Progenitor cell of endocrine pancreas (in vitro differentiated cells): Measurements from ENCODE around the gene ALAS1. TPM values are rescaled to one million over a fixed set of nuclear protein-coding genes. Genes with fewer than 3 reads are reported as not detected.
A peak's percentile ranks its signal among the peaks of the same experiment; 100 is the strongest.

Experiments
- DNase-seq: peaks from one replicate; pipeline ENCODE4 v3.0.0; 2021; ENCODE audit warnings: low spot score; ENCODE audit not compliant: unreplicated experiment
- H3K27ac Mint-ChIP-seq: 2 replicates; pipeline ENCODE4 v1.8.0; 2021; ENCODE audit warnings: mild to moderate bottlenecking, moderate library complexity, mixed read lengths
- H3K27me3 Mint-ChIP-seq: 2 replicates; pipeline ENCODE4 v1.8.0; 2021; ENCODE audit warnings: mixed read lengths
- H3K36me3 Mint-ChIP-seq: 2 replicates; pipeline ENCODE4 v1.8.0; 2022; ENCODE audit warnings: mixed read lengths; ENCODE audit not compliant: insufficient read depth
- H3K4me1 Mint-ChIP-seq: 2 replicates; pipeline ENCODE4 v1.8.0; 2021; ENCODE audit warnings: low read depth, mixed read lengths
- H3K4me3 Mint-ChIP-seq: 2 replicates; pipeline ENCODE4 v1.8.0; 2021; ENCODE audit warnings: low read depth, mild to moderate bottlenecking, moderate library complexity, mixed read lengths
- H3K9me3 Mint-ChIP-seq: 2 replicates; pipeline ENCODE4 v1.8.0; 2021; ENCODE audit warnings: low read depth, mixed read lengths
- total RNA-seq: library from RNA; stranded (reverse); gene quantifications from 2 replicates; pipeline ENCODE4 v1.2.1, GENCODE V29; 2021
- TF ChIP-seq, protein P1 (sequence below): fragments of 200-600 bp; sonication (generic); IDR thresholded peaks from one replicate; pipeline ENCODE4 v1.5.0; 2021; ENCODE audit warnings: antibody characterized with exemption, mild to moderate bottlenecking; ENCODE audit not compliant: unreplicated experiment

Gene ALAS1
- total RNA-seq, 1 donor from 2014 or later: 32.2 TPM

GRCh38 chr3:52238193-52238760 is 40.3 kb downstream of the ALAS1 start:
- peak overlapping the region; percentile 95 for H3K4me3 Mint-ChIP-seq
- H3K27ac Mint-ChIP-seq: peak overlapping the region; percentile 89
- H3K36me3 Mint-ChIP-seq: no peaks in the 10 kb centered on the region
- TF ChIP-seq, protein P1, sequence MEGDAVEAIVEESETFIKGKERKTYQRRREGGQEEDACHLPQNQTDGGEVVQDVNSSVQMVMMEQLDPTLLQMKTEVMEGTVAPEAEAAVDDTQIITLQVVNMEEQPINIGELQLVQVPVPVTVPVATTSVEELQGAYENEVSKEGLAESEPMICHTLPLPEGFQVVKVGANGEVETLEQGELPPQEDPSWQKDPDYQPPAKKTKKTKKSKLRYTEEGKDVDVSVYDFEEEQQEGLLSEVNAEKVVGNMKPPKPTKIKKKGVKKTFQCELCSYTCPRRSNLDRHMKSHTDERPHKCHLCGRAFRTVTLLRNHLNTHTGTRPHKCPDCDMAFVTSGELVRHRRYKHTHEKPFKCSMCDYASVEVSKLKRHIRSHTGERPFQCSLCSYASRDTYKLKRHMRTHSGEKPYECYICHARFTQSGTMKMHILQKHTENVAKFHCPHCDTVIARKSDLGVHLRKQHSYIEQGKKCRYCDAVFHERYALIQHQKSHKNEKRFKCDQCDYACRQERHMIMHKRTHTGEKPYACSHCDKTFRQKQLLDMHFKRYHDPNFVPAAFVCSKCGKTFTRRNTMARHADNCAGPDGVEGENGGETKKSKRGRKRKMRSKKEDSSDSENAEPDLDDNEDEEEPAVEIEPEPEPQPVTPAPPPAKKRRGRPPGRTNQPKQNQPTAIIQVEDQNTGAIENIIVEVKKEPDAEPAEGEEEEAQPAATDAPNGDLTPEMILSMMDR: no peak
- no peaks in the 10 kb centered on the region for H3K9me3 Mint-ChIP-seq
- DNase-seq: no peak
- peaks cover 6% of the 10 kb centered on the region for H3K27me3 Mint-ChIP-seq
- peaks cover 17% of the 10 kb centered on the region for H3K4me1 Mint-ChIP-seq

- Mint-ChIP-seq H3K36me3 (no peaks in the 10 kb centered on the region), H3K4me3 (peak within 1 kb of the TSS; percentile 95), H3K27ac (peak within 1 kb of the TSS; percentile 89), H3K27me3 (peaks cover 11% of the 10 kb centered on the region), H3K9me3 (no peaks in the 10 kb centered on the region), H3K4me1 (peaks cover 17% of the 10 kb centered on the region)
- DNase-seq: peak; percentile 76
- TF ChIP-seq, protein P1: peak; percentile 47
These were observed 41.1 kb downstream of the ALAS1 start, which contains the start of gene TWF2 for GRCh38 chr3:52238761-52239701. Gene TWF2 (minus strand): TSS chr3:52239158. CDS start chr3:52239016, 142 bp downstream.

DNA sequence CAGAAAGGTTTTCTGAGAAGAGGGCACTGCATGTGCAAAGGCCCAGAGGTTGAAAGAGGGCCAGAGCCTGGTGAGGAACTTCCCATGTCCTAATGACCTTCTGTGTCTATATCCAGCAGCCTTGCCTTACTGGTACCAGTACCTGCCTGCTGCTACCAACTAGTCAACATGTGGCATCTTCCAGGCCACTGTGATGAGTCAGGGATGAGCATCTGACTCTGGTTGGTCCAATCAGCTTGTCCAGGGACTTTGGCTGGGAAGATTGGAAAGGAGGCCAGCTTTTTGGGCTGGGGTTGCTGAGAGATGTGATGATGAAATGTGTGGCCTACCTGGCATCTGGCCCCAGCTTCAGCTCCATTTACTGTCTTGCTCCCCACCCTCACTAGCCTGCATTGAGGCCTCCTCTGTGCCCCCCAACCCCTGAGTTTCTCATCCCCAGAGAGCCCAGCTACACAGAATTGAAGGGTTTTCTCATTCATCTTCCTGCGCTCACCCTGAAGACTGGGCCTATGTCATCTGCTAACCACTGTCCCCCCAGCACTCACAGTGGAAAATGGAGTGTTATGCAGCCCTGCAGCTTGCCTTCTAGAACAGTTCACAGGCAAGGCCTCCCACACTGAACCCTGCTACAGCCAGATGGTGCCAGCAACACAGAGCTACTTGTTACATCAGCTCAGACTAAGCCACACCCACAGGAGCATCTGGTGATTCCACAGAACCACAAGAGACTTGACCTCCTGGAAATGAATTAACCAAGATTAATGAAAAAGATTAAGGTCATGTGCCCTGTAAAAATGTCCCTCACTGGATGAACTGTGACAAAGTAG is 42.3 kb downstream of the ALAS1 start:
- Mint-ChIP-seq H3K27me3 (peaks cover 22% of the 10 kb centered on the region), H3K4me1 (peaks cover 17% of the 10 kb centered on the region), H3K4me3 (peak overlapping the region; percentile 95), H3K9me3 (no peaks in the 10 kb centered on the region), H3K27ac (no peak overlapping the region), H3K36me3 (no peaks in the 10 kb centered on the region)
- TF ChIP-seq, protein P1: no peak
- no peak for DNase-seq

GRCh38 chr3:52240886-52241370 is 43.0 kb downstream of the ALAS1 start:
- Mint-ChIP-seq H3K27ac (no peak overlapping the region), H3K36me3 (no peaks in the 10 kb centered on the region), H3K4me1 (peaks cover 17% of the 10 kb centered on the region), H3K4me3 (peak overlapping the region; percentile 95), H3K9me3 (no peaks in the 10 kb centered on the region), H3K27me3 (peaks cover 23% of the 10 kb centered on the region)
- TF ChIP-seq, protein P1: no peak
- no peak for DNase-seq

GRCh38 chr3:52242039-52242438 is 44.1 kb downstream of the ALAS1 start:
- H3K27me3 Mint-ChIP-seq: peaks cover 34% of the 10 kb centered on the region
- peaks cover 17% of the 10 kb centered on the region for H3K4me1 Mint-ChIP-seq
- no peaks in the 10 kb centered on the region for H3K36me3 Mint-ChIP-seq
- H3K4me3 Mint-ChIP-seq: no peak overlapping the region
- H3K27ac Mint-ChIP-seq: no peak overlapping the region
- no peaks in the 10 kb centered on the region for H3K9me3 Mint-ChIP-seq
- TF ChIP-seq, protein P1: no peak
- DNase-seq: no peak
